ENCODE measurements around the gene ZC3H18. TPM values are rescaled to one million over a fixed set of nuclear protein-coding genes. Genes with fewer than 3 reads are reported as not detected.

Gene ZC3H18
- total and polyA plus RNA-seq, 2 donors (not counting 1 experiment from before 2014, with no cell fraction given) = 7.9 to 9.4 TPM

GRCh38 chr16:88529596-88529995 lies 40.6 kb upstream of the ZC3H18 start:
- Histone ChIP-seq H3K4me1 (ENCODE audit: control insufficient read depth, extremely low read depth, insufficient read depth, low read length) (no peaks in the 10 kb centered on the region), H3K4me3 (replicated peaks in 1 of 4; ENCODE audit: control extremely low read depth in 1 of 4, insufficient read depth in 1 of 4, low read depth in 3 of 4, low read length in 4 of 4) (no peak overlapping the region), H2AFZ (ENCODE audit: low read length) (no peak overlapping the region), H3K36me3 (ENCODE audit: control insufficient read depth, insufficient read depth, low read length) (peaks cover 1% of the 10 kb centered on the region), H3K9me3 (ENCODE audit: control insufficient read depth, insufficient read depth, low read depth, low read length) (no peaks in the 10 kb centered on the region), H3K9ac (ENCODE audit: insufficient read depth, low read length) (no peak overlapping the region), H3K4me2 (ENCODE audit: extremely low read depth, insufficient read depth, low read length) (no peak overlapping the region), H3K27ac (ENCODE audit: insufficient read depth, low read length) (no peak overlapping the region), H3K27me3 (ENCODE audit: control insufficient read depth, insufficient read depth, low read length) (peaks cover 2% of the 10 kb centered on the region), H4K20me1 (ENCODE audit: control insufficient read depth, extremely low read depth, insufficient read depth, low read length) (no peaks in the 10 kb centered on the region), H3K79me2 (ENCODE audit: control insufficient read depth, insufficient read depth, low read length) (no peaks in the 10 kb centered on the region)
- DNase-seq (ENCODE audit: low read depth in 2 of 2) = no peak
- TF ChIP-seq EZH2 (IDR thresholded peaks at IDR 0.05; ENCODE audit: low read length, missing control alignments) = no peak
- no peak for TF ChIP-seq CTCF (conservative IDR thresholded peaks at IDR 0.05 in 1 of 2, IDR thresholded peaks at IDR 0.05 in 1 of 2; ENCODE audit: low read depth in 1 of 2, low read length in 2 of 2)

GRCh38 chr16:88530051-88530857 lies 39.9 kb upstream of the ZC3H18 start:
- TF ChIP-seq CTCF (conservative IDR thresholded peaks at IDR 0.05 in 1 of 2, IDR thresholded peaks at IDR 0.05 in 1 of 2; ENCODE audit: low read depth in 1 of 2, low read length in 2 of 2) (no peak), EZH2 (IDR thresholded peaks at IDR 0.05; ENCODE audit: low read length, missing control alignments) (no peak)
- no peak overlapping the region for H3K9ac ChIP-seq (ENCODE audit: insufficient read depth, low read length)
- peaks cover 2% of the 10 kb centered on the region for H3K27me3 ChIP-seq (ENCODE audit: control insufficient read depth, insufficient read depth, low read length)
- no peaks in the 10 kb centered on the region for H3K9me3 ChIP-seq (ENCODE audit: control insufficient read depth, insufficient read depth, low read depth, low read length)
- peaks cover 3% of the 10 kb centered on the region for H3K36me3 ChIP-seq (ENCODE audit: control insufficient read depth, insufficient read depth, low read length)
- no peaks in the 10 kb centered on the region for H3K79me2 ChIP-seq (ENCODE audit: control insufficient read depth, insufficient read depth, low read length)
- no peak overlapping the region for H3K4me2 ChIP-seq (ENCODE audit: extremely low read depth, insufficient read depth, low read length)
- H3K4me3 ChIP-seq (replicated peaks in 1 of 4; ENCODE audit: control extremely low read depth in 1 of 4, insufficient read depth in 1 of 4, low read depth in 3 of 4, low read length in 4 of 4) = no peak overlapping the region
- no peak for DNase-seq (ENCODE audit: low read depth in 2 of 2)
- no peak overlapping the region for H3K27ac ChIP-seq (ENCODE audit: insufficient read depth, low read length)
- no peaks in the 10 kb centered on the region for H4K20me1 ChIP-seq (ENCODE audit: control insufficient read depth, extremely low read depth, insufficient read depth, low read length)
- H3K4me1 ChIP-seq (ENCODE audit: control insufficient read depth, extremely low read depth, insufficient read depth, low read length) = peaks cover 5% of the 10 kb centered on the region
- H2AFZ ChIP-seq (ENCODE audit: low read length) = no peak overlapping the region

GRCh38 chr16:88530858-88531203 lies 39.4 kb upstream of the ZC3H18 start:
- H3K27me3 ChIP-seq (ENCODE audit: control insufficient read depth, insufficient read depth, low read length) = no peaks in the 10 kb centered on the region
- no peak overlapping the region for H3K9ac ChIP-seq (ENCODE audit: insufficient read depth, low read length)
- no peaks in the 10 kb centered on the region for H4K20me1 ChIP-seq (ENCODE audit: control insufficient read depth, extremely low read depth, insufficient read depth, low read length)
- H3K4me1 ChIP-seq (ENCODE audit: control insufficient read depth, extremely low read depth, insufficient read depth, low read length) = peaks cover 5% of the 10 kb centered on the region
- TF ChIP-seq EZH2 (IDR thresholded peaks at IDR 0.05; ENCODE audit: low read length, missing control alignments) (no peak), CTCF (conservative IDR thresholded peaks at IDR 0.05 in 1 of 2, IDR thresholded peaks at IDR 0.05 in 1 of 2; ENCODE audit: low read depth in 1 of 2, low read length in 2 of 2) (no peak)
- no peaks in the 10 kb centered on the region for H3K79me2 ChIP-seq (ENCODE audit: control insufficient read depth, insufficient read depth, low read length)
- no peak overlapping the region for H3K4me3 ChIP-seq (replicated peaks in 1 of 4; ENCODE audit: control extremely low read depth in 1 of 4, insufficient read depth in 1 of 4, low read depth in 3 of 4, low read length in 4 of 4)
- peaks cover 7% of the 10 kb centered on the region for H3K36me3 ChIP-seq (ENCODE audit: control insufficient read depth, insufficient read depth, low read length)
- H3K27ac ChIP-seq (ENCODE audit: insufficient read depth, low read length) = no peak overlapping the region
- no peak overlapping the region for H2AFZ ChIP-seq (ENCODE audit: low read length)
- H3K4me2 ChIP-seq (ENCODE audit: extremely low read depth, insufficient read depth, low read length) = no peak overlapping the region
- H3K9me3 ChIP-seq (ENCODE audit: control insufficient read depth, insufficient read depth, low read depth, low read length) = no peaks in the 10 kb centered on the region
- DNase-seq (ENCODE audit: low read depth in 2 of 2) = no peak
